ENCODE results near the gene PCDH7.

Gene PCDH7

GRCh38 chr4:30720021-30720660, at the start of gene PCDH7:
TSS of gene PCDH7 (plus strand) at chr4:30720369. CDS start at chr4:30721423, 1,054 bp downstream.
- no peak for DNase-seq

GRCh38 chr4:30671926-30672448, 48.2 kb upstream of the PCDH7 start:
- DNase-seq = no peak

- DNase-seq = no peak
Observed at GRCh38 chr4:30696191-30696590, 24.0 kb upstream of the PCDH7 start.

- no peak for DNase-seq
Observed at GRCh38 chr4:30714408-30715031, 5.6 kb upstream of the PCDH7 start.

- no peak for DNase-seq
Observed at GRCh38 chr4:30716158-30716557, 4.0 kb upstream of the PCDH7 start.

GRCh38 chr4:30716681-30717207, 3.4 kb upstream of the PCDH7 start:
- no peak for DNase-seq

- DNase-seq = no peak
Observed at GRCh38 chr4:30717208-30718020, 2.8 kb upstream of the PCDH7 start.

GRCh38 chr4:30718021-30718542, 2.1 kb upstream of the PCDH7 start:
- no peak for DNase-seq

GRCh38 chr4:30718641-30719453, 1.3 kb upstream of the PCDH7 start:
- DNase-seq = no peak

- no peak for DNase-seq
Observed at GRCh38 chr4:30719454-30720020, 632 bp upstream of the PCDH7 start.

- DNase-seq = no peak
Observed at GRCh38 chr4:30720661-30721184, 554 bp downstream of the PCDH7 start.

GRCh38 chr4:30721185-30722091, 1.3 kb downstream of the PCDH7 start:
- no peak for DNase-seq

GRCh38 chr4:30722092-30722358, 1.9 kb downstream of the PCDH7 start:
- no peak for DNase-seq

- no peak for DNase-seq
Observed at GRCh38 chr4:30722359-30723200, 2.4 kb downstream of the PCDH7 start.

- DNase-seq = no peak
Observed at GRCh38 chr4:30723201-30723955, 3.2 kb downstream of the PCDH7 start.

GRCh38 chr4:30724247-30724646, 4.1 kb downstream of the PCDH7 start:
- DNase-seq = no peak

GRCh38 chr4:30725562-30725961, 5.4 kb downstream of the PCDH7 start:
- DNase-seq = no peak

GRCh38 chr4:30726090-30726675, 6.0 kb downstream of the PCDH7 start:
- no peak for DNase-seq

GRCh38 chr4:30727409-30727808, 7.2 kb downstream of the PCDH7 start:
- no peak for DNase-seq
